GM12892 (cell line): ENCODE measurements around the gene ALPP.

Experiments
- POLR2A ChIP-seq: IDR thresholded peaks from 2 replicates; pipeline ENCODE4 v1.6.1; 2011; ENCODE audit warnings: low read depth, low read length, control low read depth
- POLR2AphosphoS5 ChIP-seq: IDR thresholded peaks from 2 replicates; pipeline ENCODE4 v1.6.1; 2011; ENCODE audit warnings: low read depth, low read length, control low read depth

- TF ChIP-seq POLR2AphosphoS5 (no peak), POLR2A (no peak)
Measured at GRCh38 chr2:232390661-232391060, 12.1 kb downstream of the ALPP start.
